ENCODE results near the gene SLC28A1.
"Not testable (repeated sequence)": the region's sequence is repeated elsewhere in the genome, so short reads cannot be mapped to it uniquely, and the experiment has no call there.

Gene SLC28A1

DNA sequence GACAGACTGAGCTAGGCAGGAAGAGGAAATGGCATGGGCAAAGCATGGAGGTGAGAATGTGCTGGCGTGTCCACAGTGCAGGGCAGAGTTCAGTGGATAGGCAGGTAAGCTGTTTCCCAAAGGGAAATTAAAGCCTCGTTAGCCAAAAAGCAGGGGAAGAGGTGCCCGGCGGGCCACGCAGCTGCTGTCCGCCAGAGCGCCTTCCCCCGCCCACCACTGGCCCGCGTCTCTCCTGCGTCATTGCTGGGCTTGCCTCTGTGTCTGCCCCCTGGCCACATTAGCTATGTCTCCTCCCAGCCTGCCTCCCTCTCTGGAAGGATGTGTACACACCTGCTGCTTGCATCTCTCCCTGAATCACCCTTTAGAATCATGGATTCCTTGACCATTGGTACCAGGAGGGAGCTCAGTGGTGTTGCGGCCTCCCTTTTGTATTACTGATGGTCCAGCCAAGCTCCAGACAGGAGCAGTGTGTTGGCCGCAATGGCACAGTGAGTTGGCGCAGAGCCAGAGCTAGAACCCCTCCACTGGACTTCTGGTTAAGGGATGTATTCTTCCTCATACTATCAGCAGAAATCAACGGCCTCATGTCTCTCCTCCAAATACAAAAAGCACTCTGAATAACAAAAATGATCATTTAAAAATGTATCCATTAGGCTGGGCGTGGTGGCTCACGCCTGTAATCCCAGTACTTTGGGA, 26.6 kb downstream of the SLC28A1 start:
- no peak for DNase-seq

- DNase-seq: peak; percentile 91
Measured at GRCh38 chr15:84911879-84912660, 27.6 kb downstream of the SLC28A1 start.

DNA sequence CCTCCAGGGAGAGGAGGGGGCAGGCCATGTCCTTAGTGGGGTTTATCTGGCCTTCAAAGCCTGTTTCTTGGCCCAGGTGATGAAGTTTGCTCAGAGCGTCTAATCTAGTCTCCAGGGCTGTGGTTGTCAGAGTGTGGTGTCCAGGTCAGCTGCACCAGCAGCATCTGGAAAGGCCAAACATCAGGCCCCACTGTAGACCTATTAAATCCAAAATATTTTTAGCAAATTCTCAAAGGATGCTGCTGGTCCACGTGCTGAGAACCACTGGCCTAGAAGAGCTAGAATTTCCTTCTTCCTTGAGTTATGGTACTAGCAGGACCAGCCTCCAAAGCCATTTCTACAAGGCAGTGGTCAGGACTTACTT, 28.9 kb downstream of the SLC28A1 start:
- no peak for DNase-seq

GRCh38 chr15:84914351-84914750, 29.9 kb downstream of the SLC28A1 start:
- DNase-seq: no peak

GRCh38 chr15:84914909-84915605, 30.6 kb downstream of the SLC28A1 start:
- peak; percentile 77 for DNase-seq

DNA sequence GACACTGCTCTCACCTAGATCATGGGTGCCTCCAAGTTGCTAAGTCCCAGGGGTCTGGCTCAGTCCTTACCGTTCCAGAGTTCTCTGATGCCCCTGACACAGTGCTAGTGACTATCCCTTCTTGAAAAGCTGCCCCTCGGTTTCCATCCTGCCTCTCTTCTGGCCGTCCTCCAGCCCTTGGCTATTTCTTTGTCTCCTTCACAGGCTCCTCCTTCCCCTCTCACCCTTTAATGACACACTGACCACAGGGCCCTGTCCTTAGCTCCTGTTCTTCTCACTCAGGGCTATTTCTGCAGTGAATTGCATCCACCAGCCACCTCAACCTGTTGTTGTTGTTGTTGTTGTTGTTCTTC, 31.1 kb downstream of the SLC28A1 start:
- DNase-seq: no peak

DNA sequence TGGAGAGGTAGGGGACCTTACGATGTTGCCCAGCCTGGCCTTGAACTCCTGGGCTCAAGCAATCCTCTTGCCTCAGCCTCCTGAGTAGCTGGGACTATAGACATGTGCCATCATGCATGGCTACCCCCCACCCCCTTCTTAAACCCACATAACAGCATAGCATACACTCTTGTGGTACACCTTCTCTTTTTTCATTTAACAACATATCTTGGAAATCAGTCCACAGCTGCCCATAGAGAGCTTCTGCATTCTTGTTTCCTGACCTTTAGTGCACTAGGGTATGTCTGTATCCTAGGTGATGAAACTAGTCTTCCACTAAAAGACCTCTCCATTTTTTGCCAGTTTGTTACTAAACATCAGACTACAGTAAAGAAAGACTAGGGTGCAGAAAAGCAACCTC, 33.0 kb downstream of the SLC28A1 start:
- DNase-seq: no peak

DNA sequence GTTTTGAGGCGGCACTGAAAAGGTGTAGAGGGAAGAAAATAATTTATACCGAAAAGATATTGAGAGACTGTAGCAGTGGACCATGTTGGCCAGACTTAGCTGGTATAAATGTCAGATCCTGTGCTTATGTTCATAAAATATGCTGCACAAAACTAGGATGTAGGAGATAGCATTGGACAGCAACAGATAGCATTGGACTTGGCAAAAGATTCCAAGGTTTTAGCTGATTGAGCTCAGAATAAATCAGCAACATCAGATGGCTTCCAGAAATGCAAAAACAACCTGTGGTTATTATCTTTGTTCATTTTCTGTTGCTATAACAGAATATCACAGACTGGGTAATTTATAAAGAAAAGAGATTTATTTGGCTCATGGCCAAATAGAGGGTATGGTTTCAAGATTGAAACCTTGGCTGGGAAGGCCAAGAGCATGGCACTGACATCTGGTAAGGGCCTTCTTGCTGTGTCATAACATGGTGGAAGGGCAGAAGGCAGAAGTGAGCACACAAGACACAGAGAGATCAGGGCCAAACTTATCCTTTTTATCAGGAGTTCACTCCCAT, 34.7 kb downstream of the SLC28A1 start:
- no peak for DNase-seq

DNA sequence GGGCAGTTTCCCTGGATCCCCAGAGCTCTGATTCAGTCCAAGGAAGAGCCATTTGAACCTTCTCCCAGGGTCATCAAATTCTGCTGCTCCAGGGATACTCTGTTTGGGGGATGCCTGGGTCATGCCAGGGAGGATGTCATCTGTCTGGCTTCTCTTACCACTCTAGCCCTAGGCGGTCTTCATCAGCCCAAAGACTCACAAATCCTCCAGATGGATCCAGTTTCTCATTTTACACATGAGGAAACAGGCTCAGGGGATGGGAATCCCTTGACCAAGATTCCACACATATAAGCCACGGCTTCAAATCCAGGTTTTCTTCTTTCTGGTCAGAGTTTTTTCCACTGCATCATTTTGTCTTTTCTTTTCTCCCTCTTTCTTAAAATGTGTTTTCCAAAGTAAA, 36.7 kb downstream of the SLC28A1 start:
- DNase-seq: no peak

DNA sequence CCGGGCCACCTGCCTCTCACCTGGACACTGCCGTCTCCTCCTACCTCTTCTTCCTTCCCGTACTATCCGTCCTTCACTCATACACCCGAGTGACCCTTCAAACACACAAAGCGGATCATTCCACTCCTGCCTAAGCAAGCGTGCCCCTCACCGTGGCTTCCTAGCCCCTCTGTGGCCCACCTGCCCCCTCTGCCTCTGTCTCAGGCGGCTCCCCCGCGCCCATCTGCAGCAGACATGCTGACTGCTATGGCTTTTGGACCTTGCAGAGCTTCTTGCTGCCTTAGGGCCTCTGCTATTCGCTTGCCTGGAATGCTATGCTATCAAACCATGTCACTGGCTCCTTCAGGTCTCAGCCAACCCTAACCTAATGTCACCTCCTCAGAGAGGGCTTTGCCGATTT, 38.1 kb downstream of the SLC28A1 start:
- DNase-seq: no peak

- DNase-seq: no peak
Measured at GRCh38 chr15:84924077-84924731, 39.7 kb downstream of the SLC28A1 start.

- DNase-seq: not testable (repeated sequence)
Measured at GRCh38 chr15:84924821-84925569, 40.5 kb downstream of the SLC28A1 start.

DNA sequence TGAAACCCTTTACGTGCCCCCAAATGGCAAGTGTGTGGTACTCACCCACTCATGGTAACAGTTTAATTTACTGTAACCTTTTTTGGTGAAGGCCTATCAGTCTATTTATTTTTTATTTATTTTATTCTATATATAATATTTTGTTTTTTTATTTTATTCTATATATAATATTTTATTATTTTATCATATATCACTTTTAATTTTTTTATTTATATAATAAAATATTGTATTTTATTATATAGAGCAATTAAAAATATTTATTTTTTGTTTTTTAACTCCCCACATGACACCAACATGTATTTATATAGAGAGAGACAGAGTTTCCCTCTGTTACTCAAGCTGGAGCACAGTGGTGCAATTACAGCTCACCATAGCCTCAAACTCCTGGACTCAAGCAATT, 41.4 kb downstream of the SLC28A1 start:
- DNase-seq: no peak

- no peak for DNase-seq
Measured at GRCh38 chr15:84926491-84927230, 42.2 kb downstream of the SLC28A1 start.

GRCh38 chr15:84928843-84929168, 44.3 kb downstream of the SLC28A1 start:
- no peak for DNase-seq

DNA sequence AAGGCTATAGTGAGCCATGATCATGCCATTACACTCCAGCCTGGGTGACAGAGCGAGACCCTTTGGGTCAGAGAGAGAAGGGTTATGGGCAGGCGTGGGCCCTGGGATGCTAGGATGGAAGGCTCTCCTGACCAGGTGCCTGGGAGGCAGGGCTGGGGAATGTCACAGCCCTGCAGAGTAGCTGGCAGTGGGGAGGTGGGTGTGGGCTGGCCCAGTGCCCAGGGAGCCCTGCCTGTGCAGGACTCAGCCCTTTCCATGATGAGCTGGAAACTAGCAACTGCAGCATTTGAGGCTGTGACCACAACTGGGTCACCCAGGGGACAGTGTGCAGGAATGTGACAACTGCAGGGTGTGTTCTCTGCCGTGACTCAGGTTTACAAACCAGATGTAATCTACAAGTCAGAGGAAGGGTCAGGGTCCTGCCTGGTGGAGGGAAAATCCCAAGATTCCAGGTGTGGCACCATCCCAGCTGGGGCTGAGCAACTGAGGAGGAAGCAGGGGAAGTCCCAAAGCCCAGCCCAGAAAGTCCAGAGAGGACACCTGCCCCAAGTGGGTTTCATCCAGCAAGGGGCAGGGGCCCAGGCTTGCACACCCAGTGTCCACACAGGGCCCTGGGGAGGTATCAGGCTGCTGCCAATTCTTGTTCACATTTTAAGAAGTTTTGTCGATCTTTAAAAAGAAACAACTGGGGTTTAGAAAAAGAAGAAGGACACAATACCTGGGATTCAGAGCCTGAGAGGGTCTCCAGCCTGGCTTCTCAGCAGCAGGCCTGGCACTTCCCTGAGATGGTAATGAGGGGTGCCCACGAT, 45.5 kb downstream of the SLC28A1 start:
- DNase-seq: peak; percentile 63

DNA sequence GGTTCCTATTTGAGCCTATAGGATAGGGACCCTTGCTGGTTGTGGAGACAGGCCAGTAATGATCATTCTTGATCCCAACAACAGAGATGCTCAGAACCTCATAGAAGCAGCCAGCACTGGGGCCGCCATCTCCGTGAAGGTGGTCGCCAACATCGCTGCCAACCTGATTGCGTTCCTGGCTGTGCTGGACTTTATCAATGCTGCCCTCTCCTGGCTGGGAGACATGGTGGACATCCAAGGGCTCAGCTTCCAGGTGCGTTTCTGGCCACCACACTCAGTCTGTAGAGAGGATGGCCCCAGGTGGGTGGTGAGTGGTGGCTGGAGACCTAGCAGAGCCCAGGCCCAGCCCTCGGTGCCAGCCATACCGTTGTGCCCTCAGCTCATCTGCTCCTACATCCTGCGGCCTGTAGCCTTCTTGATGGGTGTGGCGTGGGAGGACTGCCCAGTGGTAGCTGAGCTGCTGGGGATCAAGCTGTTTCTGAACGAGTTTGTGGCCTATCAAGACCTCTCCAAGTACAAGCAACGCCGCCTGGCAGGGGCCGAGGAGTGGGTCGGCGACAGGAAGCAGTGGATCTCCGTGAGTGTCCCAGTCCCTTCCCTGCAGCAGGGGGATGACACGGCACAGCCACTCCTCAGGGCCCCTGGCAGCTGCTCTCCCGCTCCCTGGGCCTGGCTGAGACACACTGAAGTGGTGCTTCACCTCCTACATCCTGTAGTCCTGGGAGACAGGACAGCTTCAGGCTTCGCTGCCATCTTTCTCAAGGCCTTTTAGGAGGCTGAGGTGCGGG, 50.7 kb downstream of the SLC28A1 start:
- DNase-seq: no peak

GRCh38 chr15:84937144-84937543, 52.7 kb downstream of the SLC28A1 start:
- DNase-seq: no peak

GRCh38 chr15:84938726-84939125, 54.3 kb downstream of the SLC28A1 start:
- no peak for DNase-seq

DNA sequence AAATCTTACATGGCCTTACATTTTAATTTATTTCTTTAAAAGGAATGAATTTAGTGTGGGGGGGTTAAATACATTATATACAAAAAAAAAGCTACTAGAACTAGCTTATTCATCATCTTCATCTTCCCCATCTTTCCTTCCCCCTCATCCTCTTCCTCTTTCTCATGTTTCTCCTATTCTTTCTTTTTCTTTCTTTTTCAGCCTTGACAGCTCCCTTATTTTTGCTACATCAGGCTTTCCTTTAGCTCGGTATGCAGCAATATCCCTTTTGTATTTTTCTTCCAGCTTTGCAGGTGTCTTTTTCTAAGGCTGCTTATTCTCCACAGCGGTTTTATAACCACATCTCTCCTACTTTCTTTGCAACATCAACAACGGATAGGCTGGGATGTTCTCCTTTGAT, 55.9 kb downstream of the SLC28A1 start:
- DNase-seq: no peak

Data from fibroblast of skin of right quadriceps (primary cell).